HCT116 (cell line): Measurements from ENCODE around the gene LCE2A.

Experiments used
- CEBPB ChIP-seq: IDR thresholded peaks from 2 replicates; pipeline ENCODE4 v1.6.1; 2012; ENCODE audit warnings: low read depth
- CTCF ChIP-seq, 3 experiments: fragments of 200-600 bp in 1 of 3; sonication (generic) in 1 of 3; IDR thresholded peaks in 2 of 3; conservative IDR thresholded peaks in 1 of 3; 2 replicates each; pipeline ENCODE4 v1.5.1; 2012 to 2017; ENCODE audit warnings: low read depth in 2 of 3, low read length in 2 of 3, antibody characterized with exemption in 1 of 3, borderline replicate concordance in 1 of 3, control low read depth in 1 of 3, mild to moderate bottlenecking in 1 of 3, mixed read lengths in 1 of 3, mixed run types in 1 of 3, moderate library complexity in 1 of 3; ENCODE audit not compliant: insufficient read depth in 1 of 3
- EZH2 ChIP-seq: fragments of 200-600 bp; sonication (generic); IDR thresholded peaks from 2 replicates; pipeline ENCODE4 v1.6.1; 2017; ENCODE audit warnings: antibody characterized with exemption, mixed run types
- EZH2phosphoT487 ChIP-seq: fragments of 200-600 bp; IDR thresholded peaks from 2 replicates; pipeline ENCODE4 v1.6.1; 2018; ENCODE audit warnings: antibody characterized with exemption, borderline replicate concordance
- MAX ChIP-seq: IDR thresholded peaks from 2 replicates; pipeline ENCODE4 v1.6.1; 2012
- POLR2A ChIP-seq: IDR thresholded peaks from 2 replicates; pipeline ENCODE4 v1.7.0; 2011; ENCODE audit warnings: borderline replicate concordance; ENCODE audit not compliant: insufficient read depth, insufficient read length; ENCODE audit errors: extremely low read depth
- POLR2AphosphoS5 ChIP-seq: IDR thresholded peaks from 2 replicates; pipeline ENCODE4 v1.6.1; 2011; ENCODE audit warnings: mild to moderate bottlenecking, low read depth, low read length, moderate library complexity
- RAD21 ChIP-seq: IDR thresholded peaks from 2 replicates; pipeline ENCODE4 v1.6.1; 2012; ENCODE audit warnings: low read depth, mild to moderate bottlenecking
- REST ChIP-seq: IDR thresholded peaks from 2 replicates; pipeline ENCODE4 v1.6.1; 2012; ENCODE audit warnings: low read depth
- SP1 ChIP-seq: IDR thresholded peaks from 2 replicates; pipeline ENCODE4 v1.6.1; 2012; ENCODE audit warnings: low read depth
- SRF ChIP-seq: IDR thresholded peaks from 2 replicates; pipeline ENCODE4 v1.6.1; 2012; ENCODE audit warnings: low read depth
- ZFX ChIP-seq: fragments of 450-650 bp; IDR thresholded peaks from 2 replicates; pipeline ENCODE4 v1.6.1; 2017
- ZNF274 ChIP-seq: fragments of 200-500 bp; sonication (Bioruptor generic); IDR thresholded peaks from 2 replicates; pipeline ENCODE4 v1.6.1; 2014; ENCODE audit warnings: mild to moderate bottlenecking, low read depth, low read length, inconsistent platforms
- TF ChIP-seq, protein P1 (sequence below): IDR thresholded peaks from 2 replicates; pipeline ENCODE4 v1.6.1; 2011; ENCODE audit warnings: mild to moderate bottlenecking, low read length, moderate library complexity; ENCODE audit not compliant: insufficient replicate concordance; ENCODE audit errors: extremely low read depth

- no peak for TF ChIP-seq CTCF (IDR thresholded peaks at IDR 0.05 in 2 of 3, conservative IDR thresholded peaks at IDR 0.05 in 1 of 3; ENCODE audit: borderline replicate concordance in 1 of 3, insufficient read depth in 1 of 3, low read depth in 2 of 3, low read length in 2 of 3)
- no peak for TF ChIP-seq MAX
- no peak for TF ChIP-seq RAD21
- no peak for TF ChIP-seq EZH2
- no peak for TF ChIP-seq ZNF274
- TF ChIP-seq POLR2AphosphoS5, result no peak
- TF ChIP-seq ZFX, result no peak
- no peak for TF ChIP-seq POLR2A
- no peak for TF ChIP-seq CEBPB
- TF ChIP-seq SRF, result no peak
- TF ChIP-seq EZH2phosphoT487, result no peak
- no peak for TF ChIP-seq SP1
- TF ChIP-seq REST, result no peak
- TF ChIP-seq, protein P1, sequence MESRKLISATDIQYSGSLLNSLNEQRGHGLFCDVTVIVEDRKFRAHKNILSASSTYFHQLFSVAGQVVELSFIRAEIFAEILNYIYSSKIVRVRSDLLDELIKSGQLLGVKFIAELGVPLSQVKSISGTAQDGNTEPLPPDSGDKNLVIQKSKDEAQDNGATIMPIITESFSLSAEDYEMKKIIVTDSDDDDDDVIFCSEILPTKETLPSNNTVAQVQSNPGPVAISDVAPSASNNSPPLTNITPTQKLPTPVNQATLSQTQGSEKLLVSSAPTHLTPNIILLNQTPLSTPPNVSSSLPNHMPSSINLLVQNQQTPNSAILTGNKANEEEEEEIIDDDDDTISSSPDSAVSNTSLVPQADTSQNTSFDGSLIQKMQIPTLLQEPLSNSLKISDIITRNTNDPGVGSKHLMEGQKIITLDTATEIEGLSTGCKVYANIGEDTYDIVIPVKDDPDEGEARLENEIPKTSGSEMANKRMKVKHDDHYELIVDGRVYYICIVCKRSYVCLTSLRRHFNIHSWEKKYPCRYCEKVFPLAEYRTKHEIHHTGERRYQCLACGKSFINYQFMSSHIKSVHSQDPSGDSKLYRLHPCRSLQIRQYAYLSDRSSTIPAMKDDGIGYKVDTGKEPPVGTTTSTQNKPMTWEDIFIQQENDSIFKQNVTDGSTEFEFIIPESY, result no peak
Measured at GRCh38 chr1:152741656-152742055, 43.5 kb downstream of the LCE2A start.
